AG09309 (cell line): ENCODE results near the gene ZNF578.
"Not testable (repeated sequence)": the region's sequence is repeated elsewhere in the genome, so short reads cannot be mapped to it uniquely, and the experiment has no call there.

ENCODE experiments used
- DNase-seq: peaks from one replicate; pipeline ENCODE4 v3.0.0-alpha.2; 2010; ENCODE audit warnings: low read depth
- H3K4me3 ChIP-seq: 2 replicates; pipeline ENCODE4 v1.5.1; 2011; ENCODE audit warnings: mild to moderate bottlenecking, low read depth, low read length, moderate library complexity; ENCODE audit not compliant: control insufficient read depth
- TF ChIP-seq, protein P1 (sequence below): IDR thresholded peaks from 2 replicates; pipeline ENCODE4 v1.5.1; 2011; ENCODE audit warnings: mild to moderate bottlenecking, low read depth, low read length, inconsistent platforms; ENCODE audit not compliant: insufficient read depth, control insufficient read depth; ENCODE audit errors: missing control alignments

Gene ZNF578

DNA sequence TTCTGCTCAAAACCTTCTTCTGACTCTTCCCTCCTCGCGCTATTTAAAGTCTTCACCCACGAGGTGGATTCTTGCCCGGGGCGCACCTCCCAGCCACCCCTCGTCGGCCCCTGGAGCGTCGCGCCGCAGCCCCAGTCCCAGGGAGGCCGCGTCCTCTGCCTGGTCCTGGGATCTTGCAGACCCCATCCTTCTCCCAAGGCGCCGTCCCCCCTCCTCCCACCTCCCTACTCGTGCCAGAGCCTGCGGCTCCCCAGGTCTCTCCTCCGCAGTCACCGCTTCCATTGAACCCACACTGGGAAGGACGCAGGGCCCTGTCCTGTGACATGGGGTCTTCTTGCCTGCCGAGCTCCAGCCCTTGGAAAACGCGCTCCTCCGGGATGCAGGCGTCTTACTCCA is 74.6 kb downstream of the ZNF578 start:
- TF ChIP-seq, protein P1, sequence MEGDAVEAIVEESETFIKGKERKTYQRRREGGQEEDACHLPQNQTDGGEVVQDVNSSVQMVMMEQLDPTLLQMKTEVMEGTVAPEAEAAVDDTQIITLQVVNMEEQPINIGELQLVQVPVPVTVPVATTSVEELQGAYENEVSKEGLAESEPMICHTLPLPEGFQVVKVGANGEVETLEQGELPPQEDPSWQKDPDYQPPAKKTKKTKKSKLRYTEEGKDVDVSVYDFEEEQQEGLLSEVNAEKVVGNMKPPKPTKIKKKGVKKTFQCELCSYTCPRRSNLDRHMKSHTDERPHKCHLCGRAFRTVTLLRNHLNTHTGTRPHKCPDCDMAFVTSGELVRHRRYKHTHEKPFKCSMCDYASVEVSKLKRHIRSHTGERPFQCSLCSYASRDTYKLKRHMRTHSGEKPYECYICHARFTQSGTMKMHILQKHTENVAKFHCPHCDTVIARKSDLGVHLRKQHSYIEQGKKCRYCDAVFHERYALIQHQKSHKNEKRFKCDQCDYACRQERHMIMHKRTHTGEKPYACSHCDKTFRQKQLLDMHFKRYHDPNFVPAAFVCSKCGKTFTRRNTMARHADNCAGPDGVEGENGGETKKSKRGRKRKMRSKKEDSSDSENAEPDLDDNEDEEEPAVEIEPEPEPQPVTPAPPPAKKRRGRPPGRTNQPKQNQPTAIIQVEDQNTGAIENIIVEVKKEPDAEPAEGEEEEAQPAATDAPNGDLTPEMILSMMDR: no peak
- peak overlapping the region; percentile 63 for H3K4me3 ChIP-seq
- no peak for DNase-seq

DNA sequence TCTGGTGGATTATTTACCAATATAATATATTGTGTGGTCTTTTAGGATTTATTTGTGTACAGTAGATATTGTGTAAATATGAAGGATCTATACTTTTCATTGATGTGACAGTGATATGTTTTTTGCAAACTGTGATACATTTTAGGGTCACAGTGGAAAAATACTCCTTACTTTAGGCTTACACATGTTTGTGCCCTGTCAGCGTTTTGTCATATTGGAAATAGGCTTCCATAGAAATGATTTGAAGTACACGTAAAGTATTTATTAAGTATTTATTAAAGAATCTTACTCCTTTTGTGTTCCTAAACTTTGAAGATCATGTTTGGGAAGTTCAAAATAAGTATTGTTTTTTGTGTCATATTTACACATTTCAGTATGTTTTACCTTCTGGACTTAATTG is 79.1 kb downstream of the ZNF578 start:
- DNase-seq: no peak
- TF ChIP-seq, protein P1: no peak
- no peak overlapping the region for H3K4me3 ChIP-seq

DNA sequence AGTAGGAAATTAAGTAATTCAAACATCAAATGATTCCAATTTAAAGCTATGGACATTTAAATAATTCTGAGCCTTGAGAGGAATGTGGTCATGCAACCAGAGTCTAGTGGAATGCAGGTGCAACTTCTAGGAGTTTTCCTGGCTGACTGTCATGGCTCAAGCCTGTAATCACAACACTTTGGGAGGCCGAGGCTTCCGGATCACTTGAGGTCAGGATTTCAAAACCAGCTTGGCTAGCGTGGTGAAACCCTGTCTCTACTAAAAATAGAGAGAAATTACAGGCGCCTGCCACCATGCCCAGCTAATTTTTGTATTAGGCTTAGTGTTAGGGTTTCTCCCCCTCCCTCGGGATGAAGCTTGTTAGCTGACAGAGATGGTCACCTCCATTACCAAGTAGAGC is 80.5 kb downstream of the ZNF578 start:
- H3K4me3 ChIP-seq: no peak overlapping the region
- TF ChIP-seq, protein P1: no peak
- DNase-seq: no peak

DNA sequence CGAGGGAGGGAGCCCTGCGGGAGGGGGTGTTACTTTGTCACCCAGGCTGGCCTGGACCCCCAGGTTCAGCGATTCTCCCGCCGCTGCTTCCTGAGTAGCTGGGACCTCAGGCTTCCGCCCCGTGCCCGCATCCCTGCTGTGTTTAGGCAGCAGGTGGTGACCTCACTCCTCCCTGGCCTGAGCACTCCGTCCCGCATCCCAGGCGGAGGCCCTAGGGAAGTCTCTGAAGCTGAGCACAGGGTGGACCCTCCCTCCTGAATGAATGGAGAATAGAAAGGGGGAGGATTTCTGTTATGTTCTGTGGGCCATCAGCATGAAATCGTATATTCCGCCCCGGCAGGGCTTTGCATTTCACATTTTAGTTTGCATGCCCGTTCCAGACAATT is 82.0 kb downstream of the ZNF578 start:
- H3K4me3 ChIP-seq: peak overlapping the region; percentile 75
- DNase-seq: not testable (repeated sequence)

GRCh38 chr19:52535771-52536447 is 82.6 kb downstream of the ZNF578 start:
- TF ChIP-seq, protein P1: peak; percentile 9
- DNase-seq: no peak
- H3K4me3 ChIP-seq: peak overlapping the region; percentile 75

- H3K4me3 ChIP-seq: peak overlapping the region; percentile 75
- DNase-seq: no peak
- TF ChIP-seq, protein P1: no peak
Observed at GRCh38 chr19:52536448-52536800, 83.1 kb downstream of the ZNF578 start.

- DNase-seq: not testable (repeated sequence)
Observed at GRCh38 chr19:52538815-52539214, 85.5 kb downstream of the ZNF578 start.

GRCh38 chr19:52541176-52541575 is 87.8 kb downstream of the ZNF578 start:
- not testable (repeated sequence) for DNase-seq, H3K4me3 ChIP-seq

More at GRCh38 chr19:52538815-52539214, 85.5 kb downstream of the ZNF578 start:
- not testable (repeated sequence) for H3K4me3 ChIP-seq
